Measurements from ENCODE around the gene LNPEP.
A peak's percentile ranks its signal among the peaks of the same experiment; 100 is the strongest.

LNPEP gene

DNA sequence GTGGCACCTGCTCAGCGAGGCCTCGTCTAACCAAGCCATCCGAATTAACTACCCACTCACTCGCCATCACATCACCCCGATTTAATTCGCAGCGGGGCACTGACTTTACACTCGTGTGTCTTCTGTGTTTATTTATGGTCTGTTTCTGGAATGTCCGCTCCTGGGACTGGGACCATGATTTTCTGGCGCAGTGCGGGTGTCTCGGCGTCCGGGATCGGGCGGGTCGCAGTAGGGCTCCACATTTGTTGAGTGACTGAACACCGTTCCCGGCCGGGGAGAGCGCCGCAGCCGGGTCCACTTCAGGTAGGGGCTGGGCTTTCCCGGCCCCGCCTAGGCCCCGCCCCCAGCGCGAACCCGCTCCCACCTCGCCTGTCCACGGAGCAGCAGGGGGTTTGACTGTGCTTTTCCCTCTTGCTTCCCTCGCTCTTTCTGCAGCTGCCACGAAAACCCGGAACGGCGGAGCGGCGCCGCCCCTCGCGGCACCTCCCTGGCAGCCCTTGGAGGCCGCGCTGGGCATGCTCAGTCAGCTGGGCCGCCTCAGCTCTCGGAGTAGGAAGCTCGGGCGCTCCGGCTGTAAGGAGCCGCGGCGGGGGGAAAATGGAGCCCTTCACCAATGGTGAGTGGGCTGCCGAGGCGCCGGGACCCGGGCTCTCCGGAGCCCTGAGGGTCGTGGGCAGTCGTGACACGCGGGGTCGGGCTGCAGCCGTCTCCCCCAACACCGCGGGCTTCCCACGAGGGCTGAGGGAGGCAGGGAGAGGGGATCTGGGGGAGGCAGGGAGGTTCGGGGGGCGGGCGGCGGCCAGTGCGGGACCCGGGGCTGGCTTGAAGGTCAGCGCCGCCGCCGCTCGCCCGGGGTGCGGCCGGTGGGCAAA is at the start of gene LNPEP:
Gene LNPEP (plus strand): TSS at position 522 of the 872 bp plus-strand sequence. CDS start 76 bp downstream, at position 598.
- peak; percentile 92 for DNase-seq (ENCODE audit: low read depth)

DNA sequence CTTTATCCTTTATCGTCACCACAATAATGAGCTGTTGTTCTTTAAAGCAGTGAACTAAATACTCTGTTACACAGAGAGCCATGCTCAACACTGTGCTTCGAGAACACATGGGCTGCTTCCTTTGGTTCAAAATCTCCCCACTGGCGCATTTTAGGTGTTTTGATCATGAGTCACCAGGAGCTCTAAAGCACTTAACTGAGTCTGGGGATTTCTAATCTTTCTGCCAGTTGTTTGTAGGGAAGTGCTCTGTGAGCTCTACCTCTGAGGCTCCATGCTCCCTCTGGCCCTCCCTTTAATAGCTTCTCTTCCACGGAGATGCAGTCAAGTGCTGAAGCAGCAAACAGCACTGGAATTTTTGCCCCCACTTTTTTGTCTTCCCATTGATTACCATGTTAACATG is 42.5 kb upstream of the LNPEP start:
- DNase-seq (ENCODE audit: low read depth): no peak

DNA sequence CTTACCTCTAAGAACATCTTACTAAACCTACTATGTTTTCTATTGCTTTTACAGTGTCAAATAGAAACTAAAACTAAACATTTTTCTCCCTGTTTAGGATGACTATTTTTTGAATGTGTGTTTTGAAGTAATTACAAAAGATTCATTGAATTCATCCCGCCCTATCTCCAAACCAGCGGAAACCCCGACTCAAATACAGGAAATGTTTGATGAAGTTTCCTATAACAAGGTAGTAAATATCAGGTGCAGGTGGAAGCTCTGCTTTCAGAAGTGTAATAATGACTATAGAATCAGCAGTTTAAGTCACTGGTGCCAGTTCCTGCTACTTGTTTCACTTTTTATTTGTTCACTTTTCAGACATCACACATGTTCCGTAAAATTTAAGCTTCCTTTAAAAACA is 39.6 kb upstream of the LNPEP start:
- DNase-seq (ENCODE audit: low read depth): no peak

DNA sequence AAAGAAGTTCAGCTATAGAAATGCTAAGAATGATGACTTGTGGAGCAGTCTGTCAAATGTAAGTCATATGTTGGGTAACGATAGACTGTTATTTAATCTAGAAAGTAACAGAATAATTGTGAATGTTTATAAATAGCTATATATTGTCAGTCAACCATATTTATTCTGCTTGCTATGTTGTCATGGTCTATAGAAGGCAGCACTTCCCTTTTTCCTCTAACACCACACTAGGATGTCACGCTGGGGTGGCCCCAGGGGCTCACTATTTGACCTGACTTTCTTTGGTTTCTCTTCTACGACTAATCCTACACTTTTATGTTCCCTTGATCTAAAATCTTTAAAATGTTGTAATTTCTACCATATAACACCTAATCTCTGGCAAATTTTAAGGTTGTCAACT is 39.1 kb upstream of the LNPEP start:
- DNase-seq (ENCODE audit: low read depth): no peak

DNA sequence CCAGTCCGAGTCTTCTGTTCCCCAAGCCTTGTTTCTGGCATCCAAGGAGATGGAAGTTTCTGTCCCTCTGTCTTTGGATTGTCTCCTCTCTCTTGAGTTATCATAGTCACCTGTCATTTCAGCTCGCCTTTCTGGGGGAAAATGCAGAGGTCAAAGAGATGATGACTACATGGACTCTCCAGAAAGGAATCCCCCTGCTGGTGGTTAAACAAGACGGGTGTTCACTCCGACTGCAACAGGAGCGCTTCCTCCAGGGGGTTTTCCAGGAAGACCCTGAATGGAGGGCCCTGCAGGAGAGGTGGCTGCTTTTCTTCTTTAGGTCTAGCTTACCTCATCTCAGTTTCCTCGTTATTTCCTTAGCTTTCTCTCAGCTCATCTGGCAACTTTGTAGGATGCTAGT is 34.5 kb upstream of the LNPEP start:
- no peak for DNase-seq (ENCODE audit: low read depth)

DNA sequence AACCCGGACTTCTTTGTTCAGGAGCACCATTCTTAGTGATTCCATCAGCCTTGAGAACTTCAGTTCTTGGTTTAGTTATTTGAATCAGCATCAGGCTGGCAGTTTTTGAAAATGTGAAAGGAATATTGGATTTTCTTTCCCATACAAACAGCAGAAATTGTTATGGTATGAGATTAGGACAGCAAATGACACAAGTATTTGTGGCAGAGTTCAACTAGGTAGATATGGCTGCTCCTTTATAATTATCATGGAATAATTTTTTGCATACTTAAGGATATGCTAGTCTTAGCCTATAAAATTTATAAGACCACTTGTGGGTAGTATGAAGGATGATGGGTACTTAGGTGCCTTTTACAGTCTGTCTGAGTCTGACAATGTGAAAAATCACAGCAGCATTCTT is 34.0 kb upstream of the LNPEP start:
- no peak for DNase-seq (ENCODE audit: low read depth)

DNA sequence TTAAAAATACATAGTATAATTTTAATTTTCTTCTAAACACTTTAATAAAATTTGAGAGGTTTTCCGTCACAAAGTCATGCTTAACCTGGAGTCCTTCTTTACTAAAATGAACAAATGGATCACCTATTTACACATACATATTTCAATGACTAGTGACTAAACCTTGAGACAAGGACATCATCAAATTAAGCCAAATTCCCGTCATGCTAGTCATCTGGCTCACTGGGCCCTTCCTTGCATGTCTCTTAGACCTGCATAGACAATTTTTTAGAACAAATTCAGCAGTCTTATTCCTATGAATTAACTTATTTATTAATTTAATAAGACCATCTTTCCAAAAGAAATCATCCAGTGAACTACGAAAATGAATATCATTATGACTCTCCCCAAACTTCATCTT is 33.0 kb upstream of the LNPEP start:
- no peak for DNase-seq (ENCODE audit: low read depth)

DNA sequence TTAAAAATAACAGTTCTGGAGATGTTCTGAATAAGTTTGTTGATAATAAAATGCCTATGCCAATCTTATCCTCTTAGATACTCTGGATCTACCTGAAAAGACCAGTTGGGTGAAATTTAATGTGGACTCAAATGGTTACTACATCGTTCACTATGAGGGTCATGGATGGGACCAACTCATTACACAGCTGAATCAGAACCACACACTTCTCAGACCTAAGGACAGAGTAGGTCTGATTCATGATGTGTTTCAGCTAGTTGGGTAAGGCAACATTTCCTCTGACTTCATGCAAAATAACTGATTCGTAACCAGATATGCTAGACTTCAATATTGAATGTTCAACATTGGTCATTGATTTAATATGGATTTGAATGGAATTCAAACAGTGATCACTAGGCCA is 32.6 kb upstream of the LNPEP start:
- no peak for DNase-seq (ENCODE audit: low read depth)

DNA sequence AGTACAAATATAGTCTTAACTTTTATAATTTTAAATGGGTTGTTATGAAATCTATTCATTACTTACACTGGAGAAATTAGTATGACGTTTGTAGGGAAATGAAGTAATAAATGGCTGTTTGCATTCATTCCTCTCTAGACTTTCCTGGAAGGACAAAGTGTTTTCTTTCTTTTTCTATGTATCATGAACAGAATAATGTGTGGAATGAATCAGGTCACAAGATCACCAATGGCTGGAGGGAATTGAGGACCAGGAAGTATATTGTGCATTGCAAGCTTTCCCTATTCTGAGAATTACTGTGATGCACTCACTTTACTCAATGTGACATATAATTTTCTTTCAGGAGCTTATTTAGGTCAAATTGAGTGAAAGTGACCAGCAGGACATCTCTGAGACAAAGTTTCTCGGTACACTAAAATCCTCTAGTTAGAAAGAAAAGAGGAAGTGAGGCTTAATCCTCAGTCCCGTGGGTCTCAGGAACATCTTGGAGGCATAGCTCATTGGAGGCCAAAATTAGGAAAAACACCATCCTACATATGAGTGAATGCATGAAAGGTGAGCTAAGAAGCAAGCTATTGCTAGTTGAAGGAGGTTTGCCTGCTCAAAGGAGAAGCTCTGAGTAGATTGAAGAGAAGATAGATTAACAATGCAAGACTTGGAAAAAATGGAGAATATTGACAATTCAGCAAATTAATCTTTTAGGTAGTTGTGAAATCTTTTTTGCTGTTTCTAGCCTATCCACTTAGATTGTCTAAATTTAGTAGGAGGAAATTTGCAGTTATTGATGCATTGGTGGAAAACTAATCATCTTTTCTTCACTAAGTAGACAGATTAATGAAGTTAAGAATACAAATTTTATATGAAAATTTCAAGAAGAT is 31.6 kb upstream of the LNPEP start:
- DNase-seq (ENCODE audit: low read depth): no peak

DNA sequence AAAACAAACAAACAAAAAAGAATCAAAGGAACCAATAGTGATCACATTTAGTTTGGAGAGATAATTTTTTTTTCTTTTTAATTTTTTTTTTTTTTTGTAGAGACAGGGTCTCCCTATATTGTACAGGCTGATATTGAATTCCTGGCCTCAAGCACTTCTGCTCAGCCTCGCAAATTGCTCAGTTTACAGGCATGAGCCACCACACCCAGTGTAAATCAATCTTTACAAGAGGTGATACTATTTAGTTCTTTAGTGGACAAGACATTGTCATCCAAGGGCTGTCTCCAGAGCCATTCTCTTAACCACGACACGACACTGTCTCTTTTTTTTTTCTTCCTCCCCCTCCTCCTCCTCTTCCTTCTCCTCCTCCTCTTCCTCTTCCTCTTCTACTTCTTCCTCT is 30.0 kb upstream of the LNPEP start:
- no peak for DNase-seq (ENCODE audit: low read depth)

DNA sequence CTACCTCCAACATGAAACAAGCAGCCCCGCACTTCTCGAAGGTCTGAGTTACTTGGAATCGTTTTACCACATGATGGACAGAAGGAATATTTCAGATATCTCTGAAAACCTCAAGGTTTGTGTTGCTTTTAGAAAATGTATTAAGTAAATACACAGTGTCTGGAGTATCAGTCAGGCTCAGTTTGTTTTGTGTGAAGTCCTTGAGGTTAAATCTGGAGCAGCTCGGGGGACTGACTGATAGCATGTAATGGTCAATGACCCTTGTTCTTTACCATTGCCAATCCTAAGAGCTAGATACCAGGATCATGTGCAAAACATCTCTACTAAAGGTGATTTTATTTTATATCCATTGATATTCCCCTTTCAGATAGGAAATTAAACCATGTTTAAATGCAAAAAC is 26.9 kb upstream of the LNPEP start:
- no peak for DNase-seq (ENCODE audit: low read depth)

DNA sequence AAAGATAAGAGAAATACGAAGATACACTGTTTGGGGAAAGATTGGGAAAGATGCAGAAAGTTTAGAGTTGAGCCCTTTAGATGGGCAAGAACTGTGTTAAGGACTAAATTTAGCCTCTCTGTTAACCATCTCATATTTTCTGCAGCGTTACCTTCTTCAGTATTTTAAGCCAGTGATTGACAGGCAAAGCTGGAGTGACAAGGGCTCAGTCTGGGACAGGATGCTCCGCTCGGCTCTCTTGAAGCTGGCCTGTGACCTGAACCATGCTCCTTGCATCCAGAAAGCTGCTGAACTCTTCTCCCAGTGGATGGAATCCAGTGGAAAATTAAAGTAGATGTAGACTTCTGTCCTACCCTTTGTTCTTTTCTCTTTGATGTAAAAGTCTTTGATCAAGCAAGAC is 26.4 kb upstream of the LNPEP start:
- DNase-seq (ENCODE audit: low read depth): no peak

DNA sequence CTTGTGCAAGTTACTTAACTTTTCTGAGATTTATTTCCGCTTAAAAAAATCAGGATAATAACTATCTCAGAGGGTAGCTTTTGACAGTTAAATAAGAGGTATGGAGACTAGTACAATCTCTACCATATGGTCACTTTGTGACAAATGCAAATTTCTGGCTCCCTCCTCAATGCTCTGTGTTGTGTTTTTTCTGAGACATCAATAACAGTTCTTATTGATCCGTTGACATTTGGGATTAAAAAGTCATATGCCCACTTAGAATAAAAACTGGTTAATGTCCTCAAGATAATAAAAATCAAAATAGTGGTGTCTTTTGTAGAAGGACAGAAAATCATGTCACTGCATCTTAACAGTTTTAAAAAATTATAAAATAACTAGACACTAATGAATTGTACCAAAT is 24.7 kb upstream of the LNPEP start:
- DNase-seq (ENCODE audit: low read depth): no peak

DNA sequence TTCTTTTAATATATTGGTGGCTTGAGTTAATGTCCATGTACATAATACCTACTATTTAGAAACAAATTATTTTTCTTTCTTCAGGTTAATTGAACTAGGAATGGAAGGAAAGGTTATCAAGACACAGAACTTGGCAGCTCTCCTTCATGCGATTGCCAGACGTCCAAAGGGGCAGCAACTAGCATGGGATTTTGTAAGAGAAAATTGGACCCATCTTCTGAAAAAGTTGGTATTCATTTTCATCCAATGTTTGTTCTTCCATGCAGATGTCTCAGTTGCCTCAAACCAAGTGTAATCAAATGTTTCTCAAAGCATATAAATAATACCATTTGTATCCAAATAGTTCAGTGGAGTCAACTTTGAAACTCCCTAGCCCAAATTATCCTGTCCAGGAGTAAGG is 22.6 kb upstream of the LNPEP start:
- DNase-seq (ENCODE audit: low read depth): no peak

DNA sequence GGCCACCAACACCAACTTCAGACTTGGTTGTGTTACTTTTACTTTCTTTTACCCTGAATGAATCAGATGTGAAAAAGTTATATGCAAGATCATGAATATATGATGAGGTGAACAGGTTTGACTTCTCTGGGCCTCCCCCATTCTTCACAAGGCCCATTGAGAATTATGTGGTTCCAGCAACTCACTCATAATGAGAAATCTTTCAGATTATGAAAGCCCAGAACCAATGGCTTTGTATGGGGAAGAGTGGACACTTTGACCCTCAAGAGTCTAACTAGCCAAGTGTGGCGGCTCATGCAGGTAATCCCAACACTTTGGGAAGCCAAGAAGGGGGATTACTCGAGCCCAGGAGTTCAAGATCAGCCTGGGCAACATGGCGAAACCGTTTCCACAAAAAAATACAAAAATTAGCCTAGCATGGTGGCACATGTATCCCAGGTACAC is 16.1 kb upstream of the LNPEP start:
- DNase-seq (ENCODE audit: low read depth): no peak

DNA sequence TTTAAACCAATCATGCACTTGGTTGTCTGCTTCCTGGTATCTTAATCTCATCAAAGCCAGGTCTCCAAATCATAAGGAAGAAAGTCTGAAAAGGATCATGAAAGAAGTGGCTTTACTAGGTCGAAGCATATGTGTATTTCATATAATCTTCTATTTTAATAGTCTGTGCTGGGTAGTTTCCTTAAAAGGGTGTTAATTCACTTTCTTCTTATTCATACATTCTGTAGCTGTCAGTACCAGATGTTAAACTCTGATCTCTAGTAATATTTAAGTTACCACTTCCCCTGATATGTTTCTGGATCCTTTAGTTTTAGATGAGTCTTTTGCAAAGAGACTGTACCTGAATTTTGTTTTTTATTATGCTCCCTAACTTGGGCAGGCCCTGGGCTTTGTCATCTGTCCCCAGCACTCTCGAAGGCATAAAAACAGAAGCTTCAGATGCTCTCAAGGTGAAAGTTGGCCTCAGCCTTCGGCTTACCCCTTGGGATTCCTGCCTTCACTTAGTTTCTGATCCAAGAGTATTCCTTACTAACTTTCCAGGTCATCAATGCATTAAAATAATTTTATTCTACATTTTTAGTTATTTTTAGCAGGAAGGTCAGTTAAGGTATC is 15.0 kb upstream of the LNPEP start:
- no peak for DNase-seq (ENCODE audit: low read depth)

DNA sequence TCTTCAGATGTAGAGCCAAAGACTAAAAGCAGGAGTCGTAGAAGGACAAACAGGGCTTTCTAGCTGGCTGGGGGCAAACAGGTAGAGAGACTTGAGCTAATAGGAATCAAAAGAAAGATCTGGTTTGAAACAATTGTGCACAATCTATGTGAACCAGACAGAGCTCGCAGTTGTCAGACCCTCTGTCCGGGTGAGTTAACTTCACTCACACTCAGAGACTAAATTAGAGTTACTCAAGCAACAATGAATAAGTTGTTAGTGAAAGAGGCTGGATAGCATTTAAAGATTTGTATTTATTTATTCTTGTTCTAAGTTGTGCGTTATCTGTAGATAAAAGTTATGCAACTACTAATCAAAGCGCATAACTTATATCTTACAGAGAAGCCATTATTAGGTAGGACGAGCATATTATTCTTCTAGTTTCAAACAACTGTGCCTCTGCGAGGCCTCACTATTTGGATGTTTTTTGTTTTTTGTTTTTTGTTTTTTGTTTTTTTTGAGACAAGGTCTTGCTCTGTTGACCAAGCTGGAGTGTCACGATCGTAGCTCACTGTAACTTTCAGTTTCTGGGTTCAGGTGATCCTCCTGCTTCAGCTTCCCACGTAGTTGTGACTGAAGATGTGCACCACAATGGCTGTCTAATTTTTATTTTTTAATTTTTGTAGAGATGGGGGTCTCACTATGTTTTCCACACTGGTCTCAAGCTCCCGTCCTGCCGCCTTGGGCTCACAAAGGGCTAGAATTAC is 13.2 kb upstream of the LNPEP start:
- no peak for DNase-seq (ENCODE audit: low read depth)

DNA sequence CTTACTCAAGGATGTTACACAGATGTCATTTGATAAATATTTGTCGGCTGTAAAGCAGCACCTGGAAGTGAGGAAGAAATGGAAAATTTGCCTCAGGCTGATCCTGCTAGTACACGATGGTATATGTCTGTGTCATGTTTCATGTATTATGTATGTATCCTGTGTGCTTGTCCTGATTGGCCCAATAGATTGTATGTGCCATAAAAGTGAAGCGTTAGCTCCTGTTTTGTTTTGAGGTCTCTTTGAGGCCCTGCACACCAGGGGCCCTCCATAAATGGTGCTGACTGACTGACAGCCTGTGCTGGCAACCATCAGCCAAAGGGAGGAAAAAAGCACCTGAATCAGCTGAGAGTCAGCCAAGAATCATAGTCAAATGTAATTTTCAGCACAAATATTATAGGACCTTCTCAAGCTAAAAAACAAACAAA is 11.8 kb upstream of the LNPEP start:
- DNase-seq (ENCODE audit: low read depth): no peak

DNA sequence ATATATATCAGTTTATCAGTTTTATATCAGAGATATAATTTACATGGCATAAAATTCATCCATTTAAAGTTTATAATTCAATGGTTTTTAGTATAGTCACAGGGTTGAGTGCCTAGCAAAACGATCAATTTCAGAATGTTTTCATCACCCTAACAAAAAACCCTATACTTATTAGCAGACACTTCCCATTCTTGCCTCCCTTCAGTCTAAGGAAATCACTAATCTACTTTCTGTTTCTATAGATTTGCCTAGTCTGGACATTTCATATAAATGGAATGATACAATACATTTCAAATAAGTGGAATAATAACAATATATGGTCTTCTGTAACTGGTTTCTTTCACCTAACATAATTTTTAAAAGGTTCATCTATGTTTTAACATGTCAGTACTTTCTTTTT is 9.6 kb upstream of the LNPEP start:
- DNase-seq (ENCODE audit: low read depth): no peak

DNA sequence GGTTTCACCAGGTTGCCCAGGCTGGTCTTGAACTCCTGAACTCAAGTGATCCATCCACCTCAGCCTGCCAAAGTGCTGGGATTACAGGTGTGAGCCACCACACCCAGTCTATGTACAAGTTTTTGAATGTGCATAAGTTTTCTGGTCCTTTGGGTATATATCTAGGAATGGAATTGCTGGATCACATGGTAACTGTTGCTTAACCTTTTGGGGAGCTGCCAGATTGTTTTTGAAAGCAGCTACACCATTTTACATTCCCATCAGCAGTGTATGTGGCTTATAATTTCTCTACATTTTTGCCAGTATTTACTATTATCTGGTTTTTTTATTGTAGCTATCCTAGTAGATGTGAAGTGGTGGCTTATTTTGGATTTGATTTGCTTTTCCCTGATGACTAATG is 8.9 kb upstream of the LNPEP start:
- DNase-seq (ENCODE audit: low read depth): no peak

DNA sequence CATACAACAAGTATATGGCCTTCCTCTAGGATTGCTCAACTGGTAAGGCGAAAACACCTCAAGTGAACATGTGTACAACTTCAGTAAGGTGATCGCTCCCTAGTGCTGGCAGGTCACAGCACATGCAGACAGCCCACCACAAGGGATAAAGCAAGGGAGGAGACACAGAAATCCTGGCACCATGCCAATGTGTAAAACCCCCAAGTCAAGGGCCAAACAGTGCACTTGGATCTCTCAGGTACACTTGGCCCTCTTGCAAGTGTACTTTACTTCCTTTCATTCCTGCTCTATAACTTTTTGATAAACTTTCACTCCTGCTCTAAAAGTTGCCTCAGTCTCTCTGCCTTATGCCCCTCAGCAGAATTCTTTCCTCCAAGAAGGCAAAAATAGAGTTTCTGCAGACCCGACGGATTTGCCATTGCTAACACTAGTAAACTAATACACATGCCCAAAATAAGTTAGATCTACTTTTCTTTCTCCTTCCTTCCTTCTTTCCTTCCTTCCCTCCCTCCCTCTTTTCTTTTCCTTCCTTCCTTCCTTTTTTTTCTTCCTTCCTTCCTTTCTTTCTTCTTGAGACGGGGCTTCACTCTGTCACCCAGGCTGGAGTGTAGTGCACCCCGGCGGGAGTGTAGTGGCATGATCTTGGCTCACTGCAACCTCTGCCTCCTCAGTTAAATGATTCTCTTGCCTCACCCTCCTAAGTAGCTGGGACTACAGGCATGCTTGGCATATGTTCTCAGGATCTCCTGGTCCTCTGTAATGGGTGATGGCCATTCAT is 6.8 kb upstream of the LNPEP start:
- no peak for DNase-seq (ENCODE audit: low read depth)
